ENCODE data around the gene BRIP1.

GRCh38 chr17:61818225-61818624, 45.1 kb downstream of the BRIP1 start:
- no peak for TF ChIP-seq GATA2 (IDR thresholded peaks at IDR 0.05; ENCODE audit: low read depth, low read length)
- TF ChIP-seq GATA3 (IDR thresholded peaks at IDR 0.05; ENCODE audit: low read depth, low read length) = no peak
